GM18520 (cell line): ENCODE data around the gene REV3L.
"Not testable (repeated sequence)": the region's sequence is repeated elsewhere in the genome, so short reads cannot be mapped to it uniquely, and the experiment has no call there.

Experiments used
- ATAC-seq: cut with Tn5 transposase; IDR thresholded peaks from one replicate; pipeline ENCODE4 v1.9.1; 2021; ENCODE audit not compliant: unreplicated experiment

Gene REV3L

GRCh38 chr6:111266276-111266675 lies 216.7 kb downstream of the REV3L start:
- no peak for ATAC-seq

- ATAC-seq = no peak
Observed at GRCh38 chr6:111265842-111266241, 217.2 kb downstream of the REV3L start.

GRCh38 chr6:111263837-111264236 lies 219.2 kb downstream of the REV3L start:
- ATAC-seq = no peak

- no peak for ATAC-seq
Observed at GRCh38 chr6:111260570-111261298, 222.3 kb downstream of the REV3L start.

- peak; percentile 99 for ATAC-seq
Observed at GRCh38 chr6:111259089-111259831, 223.8 kb downstream of the REV3L start.

GRCh38 chr6:111258615-111259088 lies 224.4 kb downstream of the REV3L start:
- ATAC-seq = no peak

- ATAC-seq = no peak
Observed at GRCh38 chr6:111258010-111258409, 225.0 kb downstream of the REV3L start.

GRCh38 chr6:111256646-111257045 lies 226.4 kb downstream of the REV3L start:
- no peak for ATAC-seq

GRCh38 chr6:111255838-111256237 lies 227.2 kb downstream of the REV3L start:
- not testable (repeated sequence) for ATAC-seq

GRCh38 chr6:111254779-111255166 lies 228.2 kb downstream of the REV3L start:
- ATAC-seq = no peak

GRCh38 chr6:111254004-111254778 lies 228.8 kb downstream of the REV3L start:
- ATAC-seq = no peak

GRCh38 chr6:111252726-111253125 lies 230.3 kb downstream of the REV3L start:
- no peak for ATAC-seq

- ATAC-seq = no peak
Observed at GRCh38 chr6:111250791-111251354, 232.1 kb downstream of the REV3L start.
